Thyroid gland (tissue), 4 donors: ENCODE data around the gene PLEKHG3.

Experiments used
- CTCF ChIP-seq, 6 experiments: fragments of 200-600 bp in 3 of 6; fragments of 450-650 bp in 3 of 6; sonication (generic) in 3 of 6; IDR thresholded peaks; one replicate each; pipeline ENCODE4 v1.5.1; 2016 to 2019; ENCODE audit warnings: antibody characterized with exemption in 6 of 6, mild to moderate bottlenecking in 2 of 6, inconsistent platforms in 1 of 6, moderate library complexity in 1 of 6
- POLR2A ChIP-seq, 2 donors: fragments of 450-650 bp; IDR thresholded peaks; one replicate each; pipeline ENCODE4 v1.6.1; 2017; ENCODE audit warnings: antibody characterized with exemption in 2 of 2, mild to moderate bottlenecking in 2 of 2, moderate library complexity in 1 of 2

GRCh38 chr14:64688031-64688430 lies 16.2 kb upstream of the PLEKHG3 start:
- TF ChIP-seq CTCF (IDR thresholded peaks at IDR 0.05) (no peak), POLR2A (IDR thresholded peaks at IDR 0.05) (no peak)
